Measurements from ENCODE around the gene PCDHB15. TPM values are rescaled to one million over a fixed set of nuclear protein-coding genes. Genes with fewer than 3 reads are reported as not detected.
A peak's percentile ranks its signal among the peaks of the same experiment; 100 is the strongest.
"Not testable (repeated sequence)": the region's sequence is repeated elsewhere in the genome, so short reads cannot be mapped to it uniquely, and the experiment has no call there.

Gene PCDHB15
- total RNA-seq (10 to 100 TPM in 2 of 10 donors, 1 to 10 TPM in 8; 3.3 to 10.5 (median 5.2) TPM), polyA plus RNA-seq (1 to 10 TPM; 2.3 to 3.4 TPM)
- long read RNA-seq, donor 1, full-length matches to known transcripts, result 5 of 5 reads
- long read RNA-seq, donor 1, partial matches to known transcripts, result 0 of 5 reads
- long read RNA-seq, donor 1, other reads (novel, unspliced or antisense), result 0 of 5 reads
- long read RNA-seq, donor 2, full-length matches to known transcripts, result 5 of 6 reads
- long read RNA-seq, donor 2, partial matches to known transcripts, result 0 of 6 reads
- long read RNA-seq, donor 2, other reads (novel, unspliced or antisense), result 1 of 6 reads
- long read RNA-seq, donor 3, full-length matches to known transcripts, result 31 of 33 reads
- long read RNA-seq, donor 3, partial matches to known transcripts, result 0 of 33 reads
- long read RNA-seq, donor 3, other reads (novel, unspliced or antisense), result 2 of 33 reads

DNA sequence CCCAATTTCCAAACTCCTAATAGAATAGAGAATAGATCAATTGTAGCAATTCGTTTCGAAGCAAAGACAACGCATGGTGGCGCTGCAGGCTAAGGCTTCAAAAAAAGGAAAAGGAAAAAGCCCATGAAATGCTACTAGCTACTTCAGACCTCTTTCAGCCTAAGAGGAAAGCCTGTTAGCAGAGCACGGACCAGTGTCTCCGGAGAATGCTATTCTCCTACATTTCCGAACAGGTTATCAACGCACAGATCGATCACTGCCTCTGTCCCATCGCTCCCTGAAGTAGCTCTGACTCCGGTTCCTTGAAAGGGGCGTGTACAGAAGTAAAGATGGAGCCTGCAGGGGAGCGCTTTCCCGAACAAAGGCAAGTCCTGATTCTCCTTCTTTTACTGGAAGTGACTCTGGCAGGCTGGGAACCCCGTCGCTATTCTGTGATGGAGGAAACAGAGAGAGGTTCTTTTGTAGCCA, at the start of gene PCDHB15:
TSS of gene PCDHB15 (plus strand) at position 146 of the 468 bp plus-strand sequence. CDS start at position 330, 184 bp downstream.
- peak within 1 kb of the TSS; percentile 12 to 59 (median 44) for H3K4me3 ChIP-seq
- peaks cover 0 to 40% (median 0%) of the 10 kb centered on the region in 9 donors for H3K36me3 ChIP-seq
- TF ChIP-seq, protein P1, sequence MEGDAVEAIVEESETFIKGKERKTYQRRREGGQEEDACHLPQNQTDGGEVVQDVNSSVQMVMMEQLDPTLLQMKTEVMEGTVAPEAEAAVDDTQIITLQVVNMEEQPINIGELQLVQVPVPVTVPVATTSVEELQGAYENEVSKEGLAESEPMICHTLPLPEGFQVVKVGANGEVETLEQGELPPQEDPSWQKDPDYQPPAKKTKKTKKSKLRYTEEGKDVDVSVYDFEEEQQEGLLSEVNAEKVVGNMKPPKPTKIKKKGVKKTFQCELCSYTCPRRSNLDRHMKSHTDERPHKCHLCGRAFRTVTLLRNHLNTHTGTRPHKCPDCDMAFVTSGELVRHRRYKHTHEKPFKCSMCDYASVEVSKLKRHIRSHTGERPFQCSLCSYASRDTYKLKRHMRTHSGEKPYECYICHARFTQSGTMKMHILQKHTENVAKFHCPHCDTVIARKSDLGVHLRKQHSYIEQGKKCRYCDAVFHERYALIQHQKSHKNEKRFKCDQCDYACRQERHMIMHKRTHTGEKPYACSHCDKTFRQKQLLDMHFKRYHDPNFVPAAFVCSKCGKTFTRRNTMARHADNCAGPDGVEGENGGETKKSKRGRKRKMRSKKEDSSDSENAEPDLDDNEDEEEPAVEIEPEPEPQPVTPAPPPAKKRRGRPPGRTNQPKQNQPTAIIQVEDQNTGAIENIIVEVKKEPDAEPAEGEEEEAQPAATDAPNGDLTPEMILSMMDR (IDR thresholded peaks at IDR 0.05), result peak; percentile 15 to 61 (median 47)
- DNase-seq (peak in 1 of 2 donors; percentile 37), ATAC-seq (peak; percentile 20 to 62 (median 46))
- WGBS, 2 donors, result 6 to 7% methylated on average over 16 of the region's 16 CpGs
- intact Hi-C loops (cut with DNase I), result loop anchor here in 7 of 10 donors (1.0 to 10.0 kb wide), 6 partner anchors 80 to 320 kb away; partner anchors contain the start of gene TAF7 (in 1 of the 7)
- peak within 1 kb of the TSS in 2 of 10 donors; percentile 17 to 60 for H3K27ac ChIP-seq
- peaks cover 0 to 29% (median 13%) of the 10 kb centered on the region in 7 donors for H3K27me3 ChIP-seq
- peaks cover 0 to 100% (median 80%) of the 10 kb centered on the region in 11 donors for H3K9me3 ChIP-seq
- no peaks in the 10 kb centered on the region for H3K4me1 ChIP-seq

DNA sequence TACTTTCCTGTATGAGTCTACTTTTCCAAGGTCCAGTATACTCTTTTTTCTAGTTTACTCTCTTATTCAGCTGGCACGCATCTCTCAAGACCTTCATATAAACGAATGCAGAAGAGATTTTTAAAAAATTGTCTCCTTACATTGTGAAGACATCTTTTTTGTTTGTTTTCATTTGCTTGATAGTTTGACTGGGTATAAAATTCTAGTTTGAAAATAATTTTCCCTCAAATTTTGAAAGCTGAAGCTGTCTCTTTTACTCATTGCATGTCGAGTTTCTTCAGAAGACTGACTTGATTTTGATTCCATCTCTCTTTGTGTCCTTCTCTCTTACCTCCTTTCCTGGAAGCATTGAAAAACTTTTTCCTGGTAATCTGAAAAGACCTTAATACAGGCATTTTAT, 48.8 kb upstream of the PCDHB15 start:
- ATAC-seq, result no peak
- intact Hi-C loops (cut with DNase I), result no loop called here
- 26 to 29% methylated on average over 3 of the region's 3 CpGs for WGBS, 2 donors

DNA sequence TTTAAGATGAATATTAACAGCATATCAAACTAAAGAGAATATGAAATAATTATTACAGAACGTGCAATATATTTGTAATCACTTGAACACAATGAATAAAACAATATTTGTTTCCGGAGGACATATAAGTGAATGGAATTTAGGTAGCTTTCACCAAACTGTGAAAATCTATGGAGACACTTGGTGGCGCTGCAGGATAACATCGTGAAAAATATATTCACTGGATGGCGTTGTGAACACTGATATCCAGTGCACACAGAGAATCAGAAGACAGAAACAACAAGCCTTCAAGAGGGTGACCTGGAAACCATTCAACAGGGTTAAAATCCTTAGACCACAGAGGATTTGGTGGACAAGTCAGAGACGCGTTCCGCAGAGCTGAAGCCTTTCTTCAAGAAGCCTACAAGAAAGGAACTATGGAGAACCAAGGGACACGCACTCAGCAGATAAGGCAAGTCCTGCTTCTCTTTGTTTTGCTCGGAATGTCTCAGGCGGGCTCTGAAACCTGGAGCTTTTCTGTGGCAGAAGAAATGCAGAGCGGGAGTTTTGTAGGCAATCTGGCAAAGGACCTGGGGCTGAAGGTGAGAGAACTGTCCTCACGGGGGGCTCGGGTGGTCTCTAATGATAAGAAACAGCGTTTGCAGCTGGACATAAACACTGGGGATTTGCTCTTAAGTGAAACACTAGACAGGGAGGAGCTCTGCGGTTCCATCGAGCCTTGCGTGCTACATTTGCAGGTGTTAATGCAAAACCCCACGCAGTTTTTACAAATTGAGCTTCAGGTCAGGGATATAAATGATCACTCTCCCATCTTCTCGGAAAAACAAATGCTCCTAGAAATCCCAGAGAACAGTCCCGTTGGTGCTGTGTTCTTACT, 45.6 kb upstream of the PCDHB15 start, which contains the start of gene PCDHB11:
TSS of gene PCDHB11 (plus strand) at position 269 of the 877 bp plus-strand sequence. CDS start at position 417, 148 bp downstream.
- Histone ChIP-seq H3K4me1 (no peaks in the 10 kb centered on the region), H3K36me3 (peaks cover 0 to 18% (median 0%) of the 10 kb centered on the region in 9 donors), H3K4me3 (peak within 1 kb of the TSS in 6 of 10 donors; percentile 1 to 20 (median 15)), H3K9me3 (peaks cover 0 to 98% (median 56%) of the 10 kb centered on the region in 11 donors), H3K27me3 (peaks cover 0 to 20% (median 9%) of the 10 kb centered on the region in 7 donors), H3K27ac (no peak within 1 kb of the TSS)
- WGBS, 2 donors, result 32 to 33% methylated on average over 21 of the region's 21 CpGs
- ATAC-seq (no peak), DNase-seq (no peak)
- intact Hi-C loops (cut with DNase I), result loop anchor here in 1 of 10 donors (10.0 kb wide), 1 partner anchor 125 kb away; the partner anchor contains the start of gene TAF7
- TF ChIP-seq, protein P1 (IDR thresholded peaks at IDR 0.05), result peak in 4 of 9 donors; percentile 4 to 19 (median 18)

More for the DNA sequence above, 48.8 kb upstream of the PCDHB15 start:
- Histone ChIP-seq H3K27ac (no peak overlapping the region), H3K27me3 (peaks cover 0 to 12% (median 6%) of the 10 kb centered on the region in 7 donors), H3K4me3 (no peak overlapping the region), H3K9me3 (peaks cover 0 to 91% (median 57%) of the 10 kb centered on the region in 11 donors), H3K4me1 (no peaks in the 10 kb centered on the region), H3K36me3 (peaks cover 0 to 4% (median 0%) of the 10 kb centered on the region in 9 donors)
- no peak for DNase-seq
- TF ChIP-seq, protein P1 (IDR thresholded peaks at IDR 0.05), result no peak

DNA sequence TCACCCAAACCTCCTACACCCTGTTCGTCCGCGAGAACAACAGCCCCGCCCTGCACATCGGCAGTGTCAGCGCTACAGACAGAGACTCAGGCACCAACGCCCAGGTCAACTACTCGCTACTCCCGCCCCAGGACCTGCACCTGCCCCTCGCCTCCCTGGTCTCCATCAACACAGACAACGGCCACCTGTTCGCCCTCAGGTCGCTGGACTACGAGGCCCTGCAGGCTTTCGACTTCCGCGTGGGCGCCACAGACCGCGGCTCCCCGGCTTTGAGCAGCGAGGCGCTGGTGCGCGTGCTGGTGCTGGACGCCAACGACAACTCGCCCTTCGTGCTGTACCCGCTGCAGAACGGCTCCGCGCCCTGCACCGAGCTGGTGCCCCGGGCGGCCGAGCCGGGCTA, 44.1 kb upstream of the PCDHB15 start:
- not testable (repeated sequence) for DNase-seq, H3K27ac ChIP-seq, H3K4me1 ChIP-seq, H3K4me3 ChIP-seq, ATAC-seq
- Histone ChIP-seq H3K36me3 (peaks cover 0 to 30% (median 0%) of the 10 kb centered on the region in 9 donors), H3K27me3 (peaks cover 0 to 29% (median 9%) of the 10 kb centered on the region in 7 donors), H3K9me3 (peaks cover 0 to 98% (median 53%) of the 10 kb centered on the region in 11 donors)
- intact Hi-C loops (cut with DNase I), result loop anchor here in 1 of 10 donors (10.0 kb wide), 1 partner anchor 124 kb away; the partner anchor contains the start of gene TAF7
- 24 to 26% methylated on average over 23 to 27 of the region's 38 CpGs for WGBS, 2 donors

DNA sequence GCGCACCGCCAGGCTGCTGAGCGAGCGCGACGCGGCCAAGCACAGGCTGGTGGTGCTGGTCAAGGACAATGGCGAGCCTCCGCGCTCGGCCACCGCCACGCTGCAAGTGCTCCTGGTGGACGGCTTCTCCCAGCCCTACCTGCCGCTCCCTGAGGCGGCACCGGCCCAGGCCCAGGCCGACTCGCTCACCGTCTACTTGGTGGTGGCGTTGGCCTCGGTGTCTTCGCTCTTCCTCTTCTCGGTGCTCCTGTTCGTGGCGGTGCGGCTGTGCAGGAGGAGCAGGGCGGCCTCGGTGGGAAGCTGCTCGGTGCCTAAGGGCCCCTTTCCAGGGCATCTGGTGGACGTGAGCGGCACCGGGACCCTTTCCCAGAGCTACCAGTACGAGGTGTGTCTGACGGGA, 43.5 kb upstream of the PCDHB15 start:
- not testable (repeated sequence) for DNase-seq, H3K4me3 ChIP-seq, H3K27ac ChIP-seq, ATAC-seq, H3K4me1 ChIP-seq
- Histone ChIP-seq H3K9me3 (peaks cover 0 to 98% (median 48%) of the 10 kb centered on the region in 11 donors), H3K36me3 (peaks cover 0 to 35% (median 0%) of the 10 kb centered on the region in 9 donors), H3K27me3 (peaks cover 0 to 34% (median 9%) of the 10 kb centered on the region in 7 donors)
- WGBS, 2 donors, result 25 to 28% methylated on average over 28 to 29 of the region's 35 CpGs
- intact Hi-C loops (cut with DNase I), result loop anchor here in 1 of 10 donors (10.0 kb wide), 1 partner anchor 123 kb away; the partner anchor contains the start of gene TAF7

All from heart right ventricle (tissue), 16 donors.